ENCODE data around the gene EPS8. TPM values are rescaled to one million over a fixed set of nuclear protein-coding genes. Genes with fewer than 3 reads are reported as not detected.

Gene EPS8
- total RNA-seq, 1 donor from 2014 or later, result 1.9 TPM

GRCh38 chr12:15580431-15580830 lies 208.8 kb downstream of the EPS8 start:
- intact Hi-C loops (cut with micrococcal nuclease), result loop anchor here (1.0 to 5.0 kb wide), 2 partner anchors 48 to 358 kb away; partner anchors contain the start of gene RERG

- intact Hi-C loops (cut with micrococcal nuclease), result no loop called here
These were observed 213.3 kb downstream of the EPS8 start for GRCh38 chr12:15575671-15576541.

GRCh38 chr12:15574353-15574752 lies 214.8 kb downstream of the EPS8 start:
- intact Hi-C loops (cut with micrococcal nuclease), result no loop called here

Other genes with a start within 250 kb of the EPS8 start
- gene STRAP, start 93.0 kb upstream of the EPS8 start, total RNA-seq, result 89.4 and 93.5 TPM in 2 replicates
- 19.8 and 20.4 TPM in 2 replicates for gene DERA, start 121.9 kb upstream of the EPS8 start, total RNA-seq

All from T-helper 2 cell treated with Interferon-gamma antibody and Interleukin-4, amounts not matched to agents 100 ng/mL and 5 ng/mL, for 36 hours (primary cell).